GM21529 (cell line): ENCODE results near the gene LAMA2.

Experiments
- ATAC-seq: cut with Tn5 transposase; IDR thresholded peaks from one replicate; pipeline ENCODE4 v1.9.1; 2021; ENCODE audit not compliant: unreplicated experiment

LAMA2 gene, protein sequence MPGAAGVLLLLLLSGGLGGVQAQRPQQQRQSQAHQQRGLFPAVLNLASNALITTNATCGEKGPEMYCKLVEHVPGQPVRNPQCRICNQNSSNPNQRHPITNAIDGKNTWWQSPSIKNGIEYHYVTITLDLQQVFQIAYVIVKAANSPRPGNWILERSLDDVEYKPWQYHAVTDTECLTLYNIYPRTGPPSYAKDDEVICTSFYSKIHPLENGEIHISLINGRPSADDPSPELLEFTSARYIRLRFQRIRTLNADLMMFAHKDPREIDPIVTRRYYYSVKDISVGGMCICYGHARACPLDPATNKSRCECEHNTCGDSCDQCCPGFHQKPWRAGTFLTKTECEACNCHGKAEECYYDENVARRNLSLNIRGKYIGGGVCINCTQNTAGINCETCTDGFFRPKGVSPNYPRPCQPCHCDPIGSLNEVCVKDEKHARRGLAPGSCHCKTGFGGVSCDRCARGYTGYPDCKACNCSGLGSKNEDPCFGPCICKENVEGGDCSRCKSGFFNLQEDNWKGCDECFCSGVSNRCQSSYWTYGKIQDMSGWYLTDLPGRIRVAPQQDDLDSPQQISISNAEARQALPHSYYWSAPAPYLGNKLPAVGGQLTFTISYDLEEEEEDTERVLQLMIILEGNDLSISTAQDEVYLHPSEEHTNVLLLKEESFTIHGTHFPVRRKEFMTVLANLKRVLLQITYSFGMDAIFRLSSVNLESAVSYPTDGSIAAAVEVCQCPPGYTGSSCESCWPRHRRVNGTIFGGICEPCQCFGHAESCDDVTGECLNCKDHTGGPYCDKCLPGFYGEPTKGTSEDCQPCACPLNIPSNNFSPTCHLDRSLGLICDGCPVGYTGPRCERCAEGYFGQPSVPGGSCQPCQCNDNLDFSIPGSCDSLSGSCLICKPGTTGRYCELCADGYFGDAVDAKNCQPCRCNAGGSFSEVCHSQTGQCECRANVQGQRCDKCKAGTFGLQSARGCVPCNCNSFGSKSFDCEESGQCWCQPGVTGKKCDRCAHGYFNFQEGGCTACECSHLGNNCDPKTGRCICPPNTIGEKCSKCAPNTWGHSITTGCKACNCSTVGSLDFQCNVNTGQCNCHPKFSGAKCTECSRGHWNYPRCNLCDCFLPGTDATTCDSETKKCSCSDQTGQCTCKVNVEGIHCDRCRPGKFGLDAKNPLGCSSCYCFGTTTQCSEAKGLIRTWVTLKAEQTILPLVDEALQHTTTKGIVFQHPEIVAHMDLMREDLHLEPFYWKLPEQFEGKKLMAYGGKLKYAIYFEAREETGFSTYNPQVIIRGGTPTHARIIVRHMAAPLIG (N-terminal part only)

DNA sequence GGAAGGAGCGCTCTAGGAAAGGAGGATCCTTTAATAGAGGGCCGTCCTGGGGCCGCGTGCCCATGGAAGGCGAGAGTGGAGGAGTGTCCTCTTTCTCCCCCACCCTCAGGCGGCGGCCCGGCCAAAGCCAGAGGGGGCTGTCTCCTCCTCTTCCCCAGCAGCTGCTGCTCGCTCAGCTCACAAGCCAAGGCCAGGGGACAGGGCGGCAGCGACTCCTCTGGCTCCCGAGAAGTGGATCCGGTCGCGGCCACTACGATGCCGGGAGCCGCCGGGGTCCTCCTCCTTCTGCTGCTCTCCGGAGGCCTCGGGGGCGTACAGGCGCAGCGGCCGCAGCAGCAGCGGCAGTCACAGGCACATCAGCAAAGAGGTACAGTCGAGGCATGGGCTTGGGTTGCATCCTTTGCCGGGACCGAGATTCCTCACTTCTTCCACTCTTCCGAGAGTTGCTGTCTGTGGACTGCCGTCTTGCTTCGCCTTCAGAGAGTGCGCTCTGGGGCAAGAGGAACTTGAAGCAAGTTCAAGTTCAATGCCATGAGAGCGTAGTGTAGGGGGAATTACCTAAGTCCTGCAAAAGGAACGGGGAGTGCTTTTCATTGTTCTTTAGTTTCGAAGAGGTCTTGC, at the start of gene LAMA2:
LAMA2 (plus strand) TSS at position 148 of the 621 bp plus-strand sequence; CDS start at position 256, 108 bp downstream.
- ATAC-seq, result no peak

DNA sequence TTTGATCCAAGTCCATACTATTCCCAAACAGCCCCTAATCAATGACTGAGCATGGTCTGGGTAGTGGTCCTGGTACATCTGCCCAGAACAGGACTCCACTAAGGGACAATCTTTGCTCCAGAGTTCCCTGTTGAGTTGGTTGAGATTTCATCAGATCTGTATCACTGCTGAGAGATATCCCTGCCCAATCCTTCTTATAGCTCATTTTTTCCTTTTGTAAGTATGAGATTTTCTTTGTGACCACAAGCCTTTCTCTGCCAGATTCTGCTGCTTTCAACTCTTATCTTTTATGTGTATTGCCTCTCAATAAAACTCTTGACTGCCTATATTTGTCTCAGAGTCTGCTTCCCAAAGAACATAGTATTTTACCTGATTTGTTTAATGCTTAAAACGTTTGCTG, 46.2 kb upstream of the LAMA2 start:
- ATAC-seq, result no peak

DNA sequence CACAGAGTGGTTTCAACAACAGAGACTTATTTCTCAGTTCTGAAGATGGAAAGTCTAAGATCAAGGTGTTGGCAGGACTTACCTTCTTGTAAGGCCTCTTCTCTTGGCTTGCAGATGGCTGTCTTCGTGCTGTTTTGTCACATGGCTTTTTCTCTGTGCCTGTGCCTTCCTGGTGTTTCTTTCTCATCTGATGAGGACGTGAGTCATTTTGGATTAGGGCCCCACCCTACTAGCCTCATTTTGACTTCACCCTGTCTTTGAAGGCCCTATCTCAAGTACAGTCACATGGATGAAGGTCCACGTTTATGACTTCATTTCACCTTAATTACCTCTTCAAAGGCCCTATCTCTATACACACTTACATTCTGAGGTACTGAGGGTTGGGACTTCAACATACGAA, 41.4 kb upstream of the LAMA2 start:
- ATAC-seq, result no peak

DNA sequence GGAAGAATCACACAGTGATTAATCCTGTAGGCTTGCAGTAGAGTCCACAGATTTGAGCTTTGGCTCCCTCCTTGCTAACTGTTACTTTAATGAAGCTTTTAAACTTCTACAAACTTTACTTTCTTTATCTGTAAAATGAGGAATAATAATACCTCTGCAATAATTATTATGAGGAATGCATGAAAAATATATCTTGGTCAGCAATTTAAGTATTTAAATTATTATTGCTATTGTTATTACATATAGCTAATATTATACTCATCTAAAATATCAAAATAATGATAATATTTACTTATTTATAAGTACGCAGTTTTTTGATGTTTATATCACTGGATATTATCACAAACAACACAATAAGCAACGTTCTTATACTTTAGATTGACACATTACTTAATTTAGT, 38.3 kb upstream of the LAMA2 start:
- no peak for ATAC-seq

DNA sequence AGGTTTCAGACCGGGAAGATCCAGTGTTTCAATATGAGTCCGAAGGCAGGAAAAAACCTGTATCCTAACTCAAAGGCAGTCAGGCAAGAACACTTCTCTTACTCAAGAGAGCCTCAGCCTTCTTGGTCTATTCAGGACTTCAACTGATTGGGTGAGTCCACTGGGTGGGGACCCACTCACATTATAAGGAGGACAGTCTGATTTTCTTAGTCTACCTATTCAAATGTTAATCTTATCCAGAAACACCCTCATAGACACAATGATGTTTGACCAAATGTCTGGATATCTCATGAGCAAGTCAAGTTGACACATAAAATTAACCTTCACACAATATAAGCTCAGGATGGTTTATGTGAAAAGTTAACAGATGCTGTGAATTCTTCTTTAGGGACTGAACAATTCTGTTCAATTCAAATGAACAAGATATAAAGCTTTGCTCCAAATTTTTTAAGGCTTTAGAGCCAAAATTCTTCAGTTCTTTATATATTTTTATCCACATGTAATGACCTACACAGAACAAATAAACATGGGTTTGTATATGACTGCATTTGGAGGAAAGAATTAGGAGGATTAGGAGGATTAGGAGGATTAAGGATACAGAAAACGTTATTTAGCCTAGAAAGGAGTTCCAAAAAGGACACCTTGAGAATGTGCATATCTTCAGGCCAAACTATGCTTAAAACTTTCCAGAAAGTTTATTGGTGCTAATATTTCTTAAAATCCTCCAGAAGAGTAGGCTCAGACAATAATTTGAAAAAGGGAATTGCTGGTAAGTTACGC, 35.3 kb upstream of the LAMA2 start:
- ATAC-seq, result no peak

DNA sequence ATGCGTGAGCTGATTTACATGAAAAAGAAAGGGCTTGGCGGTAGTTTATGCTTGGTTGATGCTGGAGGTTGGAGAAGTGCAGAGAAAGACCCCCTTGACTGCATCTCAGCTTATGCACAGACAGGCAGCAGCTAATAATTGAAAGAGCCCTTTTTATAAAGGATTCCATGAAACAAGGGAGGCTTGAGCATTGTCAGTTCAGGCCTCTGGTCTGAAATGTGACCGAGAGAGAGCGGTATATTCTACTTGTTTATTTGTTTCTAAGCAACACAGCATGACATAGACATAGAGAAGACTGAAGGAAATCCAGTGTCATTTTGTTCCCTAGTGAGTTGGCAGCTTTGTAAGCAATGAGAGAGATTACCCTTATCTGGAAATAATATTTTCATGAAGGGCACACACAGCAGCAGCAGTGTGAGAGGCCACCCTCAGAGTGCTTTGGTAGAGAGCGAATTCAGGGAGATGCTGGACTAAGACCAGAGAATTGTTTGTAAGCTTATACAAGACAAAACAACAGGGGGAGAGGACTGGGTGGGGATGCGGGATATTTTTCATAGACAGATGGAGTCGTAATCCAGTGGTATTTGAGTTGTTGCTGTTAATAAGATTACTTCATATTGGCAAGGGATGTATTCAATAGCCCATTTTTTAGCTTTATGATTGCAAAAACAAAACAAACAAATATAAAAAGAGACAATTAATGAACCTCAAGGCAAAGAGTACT, 34.6 kb upstream of the LAMA2 start:
- ATAC-seq, result no peak

DNA sequence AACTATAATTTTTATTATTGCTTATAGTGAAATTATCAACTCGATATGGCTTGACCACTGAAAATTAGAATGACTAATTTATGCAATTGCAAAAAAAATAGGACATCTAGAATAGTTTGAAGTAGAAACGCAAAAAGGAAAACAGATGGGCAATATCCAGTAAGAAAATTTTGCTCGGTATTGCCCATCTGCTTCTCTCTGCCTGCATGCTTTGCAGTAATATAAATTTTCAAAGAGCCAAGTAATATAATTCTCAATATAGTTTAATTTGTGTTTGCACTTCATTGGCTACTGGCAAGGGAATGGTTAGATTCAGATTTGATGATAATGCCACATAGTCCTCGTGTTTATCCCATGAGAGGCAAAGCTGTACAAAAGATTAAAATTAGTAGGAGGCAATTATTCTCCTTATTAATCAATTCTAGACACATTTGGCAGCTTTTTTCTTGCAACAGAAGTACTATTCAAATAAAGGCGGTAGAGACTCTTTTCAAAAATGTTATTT, 27.3 kb upstream of the LAMA2 start:
- ATAC-seq, result no peak

DNA sequence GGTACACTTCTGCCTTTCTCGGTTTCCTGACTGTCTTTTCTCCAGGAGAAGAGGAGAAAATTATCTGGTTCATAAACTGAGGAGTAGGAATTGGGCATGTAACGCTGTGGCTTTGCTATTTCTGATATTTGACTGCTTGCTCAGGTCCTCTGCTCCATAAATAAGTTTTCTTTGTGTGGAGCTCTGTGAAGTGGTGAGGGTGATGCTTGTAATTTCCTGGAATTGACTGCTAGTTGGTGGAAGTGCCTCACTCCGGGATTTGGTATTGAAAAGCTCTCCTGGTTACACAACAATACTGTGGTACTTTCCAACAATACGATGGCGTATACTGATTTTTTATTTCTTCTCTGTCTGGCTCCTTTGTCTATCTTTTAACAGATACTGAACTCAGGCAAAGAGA, 25.1 kb upstream of the LAMA2 start:
- no peak for ATAC-seq

DNA sequence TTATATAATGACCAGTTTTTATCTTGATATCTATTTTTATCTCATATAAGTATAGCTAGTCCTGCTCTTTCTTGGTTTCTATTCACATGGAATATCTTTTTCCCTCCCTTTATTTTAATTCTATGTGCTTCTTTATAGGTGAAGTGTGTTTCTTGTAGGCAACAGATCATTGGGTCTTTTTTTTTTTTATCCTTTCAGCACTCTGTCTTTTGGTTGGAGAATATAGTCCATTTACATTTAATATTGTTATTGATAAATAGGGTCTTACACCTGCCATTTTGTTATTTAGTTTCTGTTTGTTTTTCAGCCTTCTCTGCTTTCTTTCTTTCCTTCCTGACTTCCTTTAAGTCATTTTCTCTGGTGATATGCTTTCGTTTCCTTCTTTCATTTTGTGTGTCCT, 22.2 kb upstream of the LAMA2 start:
- ATAC-seq, result no peak

DNA sequence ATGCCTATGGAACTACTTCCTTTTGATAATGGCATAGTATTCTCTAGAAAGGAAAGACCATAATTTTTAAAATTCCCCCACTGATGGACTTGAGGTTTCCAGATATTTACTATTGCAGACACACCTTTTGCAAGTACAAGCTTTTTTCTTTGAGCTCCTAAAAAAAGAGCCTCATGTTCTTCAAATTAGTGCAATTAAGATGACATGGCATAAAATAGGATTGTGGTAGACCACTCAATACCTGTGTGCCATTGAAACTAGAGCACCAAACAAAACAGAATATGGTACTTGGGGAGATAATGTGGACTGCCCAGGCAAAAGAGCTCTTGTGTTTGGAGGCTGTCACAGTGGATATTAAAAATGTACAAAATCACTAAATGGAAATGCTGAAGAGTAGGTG, 19.0 kb upstream of the LAMA2 start:
- no peak for ATAC-seq

DNA sequence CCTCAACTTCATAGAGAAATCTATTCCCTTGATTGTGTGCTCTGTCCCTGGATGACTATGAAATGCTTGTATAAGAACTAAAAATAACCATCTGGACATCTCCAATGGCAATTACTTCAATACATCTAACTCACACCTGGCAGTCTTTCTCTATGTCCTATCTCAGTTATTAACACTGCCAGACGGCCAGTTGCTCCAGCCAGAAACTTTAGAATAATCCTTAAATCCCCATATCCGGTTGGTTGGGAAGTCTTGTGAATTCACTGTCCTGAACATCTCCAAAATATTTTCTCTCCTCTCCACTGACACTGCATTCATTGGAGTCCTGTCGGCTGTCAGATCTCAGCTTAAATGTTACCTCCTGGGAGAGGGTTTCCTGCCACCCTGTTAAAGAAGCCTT, 12.2 kb upstream of the LAMA2 start:
- ATAC-seq, result no peak

DNA sequence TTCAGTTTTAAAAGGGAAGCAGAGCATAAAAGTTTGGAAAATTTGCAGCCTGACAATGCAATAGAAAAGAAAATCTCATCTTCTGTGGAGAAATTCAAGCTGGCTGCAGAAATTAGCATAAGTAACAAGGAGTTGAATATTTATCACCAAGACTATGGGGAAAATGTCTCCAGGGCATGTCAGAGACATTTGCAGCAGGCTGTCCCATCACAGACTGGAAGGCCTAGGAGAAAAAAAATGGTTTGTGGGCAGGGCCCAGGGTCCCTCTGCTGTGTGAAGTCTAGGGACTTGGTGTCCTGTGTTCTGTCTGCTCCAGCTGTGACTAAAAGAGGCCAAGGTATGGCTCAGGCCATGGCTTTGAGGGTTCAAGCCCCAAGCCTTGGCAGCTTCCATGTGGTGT, 8.1 kb upstream of the LAMA2 start:
- ATAC-seq, result no peak

DNA sequence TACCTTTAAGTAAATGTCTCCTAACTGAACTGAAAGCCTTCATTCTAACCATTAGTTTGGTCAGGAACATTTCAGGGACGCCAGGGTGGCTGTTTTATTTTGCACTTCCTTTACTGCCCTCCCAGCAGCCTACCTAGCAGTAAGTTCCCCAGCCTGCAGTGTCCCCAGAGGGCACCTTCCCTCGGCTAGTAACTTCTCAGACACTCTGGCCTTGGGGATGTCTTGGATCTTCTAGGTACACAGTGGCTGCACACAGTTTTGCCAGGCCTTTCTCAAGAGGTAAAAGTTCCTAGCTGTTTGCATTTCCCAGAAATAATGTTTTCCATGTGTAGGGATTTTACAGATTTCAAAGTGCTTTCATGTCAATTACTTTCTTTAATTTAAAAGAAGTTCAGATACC, 378 bp upstream of the LAMA2 start:
- ATAC-seq, result no peak

DNA sequence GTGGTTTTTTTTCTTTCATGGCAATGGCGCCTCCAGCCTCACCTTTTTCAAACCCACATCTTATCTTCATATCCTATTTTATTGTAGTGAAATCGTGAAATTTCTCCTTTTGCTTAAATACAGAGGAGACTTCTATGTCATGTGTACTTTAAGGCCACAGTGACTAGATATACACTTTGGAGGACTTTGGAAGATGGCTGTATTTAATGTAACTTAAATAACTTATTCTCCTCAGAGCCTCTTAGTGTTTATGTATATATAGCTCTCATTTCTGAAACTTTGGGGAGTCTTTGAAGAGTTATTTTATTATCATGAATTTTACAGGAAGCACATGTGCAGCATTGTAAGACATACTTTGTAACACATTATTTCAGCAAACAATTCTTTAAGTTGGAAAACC, 968 bp downstream of the LAMA2 start:
- ATAC-seq, result no peak

DNA sequence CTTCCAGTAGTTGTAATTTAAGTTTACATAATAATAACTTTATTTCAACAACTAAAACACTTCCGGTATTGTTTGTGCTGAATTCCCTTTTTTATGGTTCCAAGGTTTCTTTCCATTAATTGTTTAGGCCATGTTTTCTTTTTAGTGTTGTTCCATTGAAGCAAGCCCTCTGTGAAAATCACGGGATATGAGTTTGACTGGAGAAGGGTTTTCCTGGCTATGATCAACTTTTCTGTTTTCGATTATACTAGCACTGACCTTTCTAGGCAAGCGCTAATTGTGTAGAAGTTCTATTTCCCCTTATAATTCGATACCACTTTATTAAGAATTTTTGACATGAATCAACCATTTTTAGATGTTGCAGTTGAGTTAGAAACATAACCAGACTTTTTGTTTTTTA, 2.4 kb downstream of the LAMA2 start:
- no peak for ATAC-seq

DNA sequence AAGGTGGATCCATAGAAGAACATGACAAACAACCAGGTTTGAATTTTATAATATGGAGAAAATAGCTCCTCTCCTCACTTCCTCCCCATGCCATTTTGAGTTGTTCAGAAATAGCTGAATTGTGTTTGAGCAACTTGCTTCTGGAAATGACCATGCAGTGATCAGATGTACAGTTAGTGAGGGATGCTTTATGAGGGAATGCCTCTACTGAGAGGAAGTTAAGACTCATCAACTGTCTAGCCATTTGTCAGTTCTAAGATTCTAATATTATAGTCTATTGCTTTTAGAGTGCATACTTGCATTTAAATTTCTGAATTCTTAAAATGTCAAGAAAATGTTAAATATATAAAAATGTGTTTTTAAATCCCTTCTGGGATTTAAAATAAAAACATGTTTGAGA, 3.8 kb downstream of the LAMA2 start:
- ATAC-seq, result no peak

DNA sequence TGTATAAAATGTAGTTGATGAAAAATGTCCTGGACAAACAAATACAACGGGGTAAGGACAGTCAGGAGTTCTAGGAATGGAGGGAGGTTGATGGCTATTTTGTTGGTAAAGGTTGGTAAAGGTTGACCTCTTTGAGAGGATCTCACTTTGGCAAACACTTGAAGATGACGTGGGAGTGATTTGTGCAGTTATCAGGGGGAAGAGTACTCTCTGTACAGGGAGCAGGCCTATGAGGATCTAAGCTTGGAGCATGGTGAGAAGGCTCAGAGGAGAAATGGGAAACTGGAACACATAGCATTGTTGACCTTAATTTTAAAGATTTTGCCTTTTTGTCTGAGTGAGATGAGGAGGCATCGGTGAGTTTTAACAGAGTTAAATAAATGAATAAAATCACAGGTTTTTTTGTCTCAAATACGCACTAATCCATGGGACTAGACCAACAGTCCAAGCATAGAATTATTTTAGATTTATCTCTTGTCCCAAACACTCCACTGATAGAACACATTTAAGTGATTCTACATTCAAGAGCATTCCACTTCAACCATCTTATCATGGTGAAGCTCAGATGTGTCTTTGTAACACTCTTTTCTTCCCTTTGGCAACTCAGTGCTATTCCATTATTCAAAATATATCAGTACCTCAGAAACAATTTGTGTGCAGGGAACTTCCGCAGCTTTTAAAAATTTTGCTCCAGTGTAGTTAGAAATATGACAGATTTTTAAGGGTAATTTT, 5.7 kb downstream of the LAMA2 start:
- ATAC-seq, result no peak

DNA sequence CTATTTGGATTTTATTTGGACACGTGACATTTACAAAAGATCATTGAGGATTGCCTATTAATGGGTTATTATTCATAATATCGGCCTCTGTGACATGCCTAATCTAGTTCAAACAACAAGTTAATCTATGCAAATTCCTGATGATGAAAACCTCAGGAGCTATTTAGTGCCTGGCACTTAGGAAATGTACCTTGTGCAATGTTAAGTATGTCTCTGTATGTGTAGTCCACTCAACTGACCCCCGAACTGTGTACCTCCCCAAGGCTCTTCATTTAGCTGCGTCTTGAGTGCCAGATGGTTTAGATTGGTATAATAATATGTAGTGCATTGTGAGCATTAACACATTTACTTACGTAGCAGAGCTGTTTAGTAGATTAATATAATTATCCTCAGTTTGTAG, 6.9 kb downstream of the LAMA2 start:
- no peak for ATAC-seq

DNA sequence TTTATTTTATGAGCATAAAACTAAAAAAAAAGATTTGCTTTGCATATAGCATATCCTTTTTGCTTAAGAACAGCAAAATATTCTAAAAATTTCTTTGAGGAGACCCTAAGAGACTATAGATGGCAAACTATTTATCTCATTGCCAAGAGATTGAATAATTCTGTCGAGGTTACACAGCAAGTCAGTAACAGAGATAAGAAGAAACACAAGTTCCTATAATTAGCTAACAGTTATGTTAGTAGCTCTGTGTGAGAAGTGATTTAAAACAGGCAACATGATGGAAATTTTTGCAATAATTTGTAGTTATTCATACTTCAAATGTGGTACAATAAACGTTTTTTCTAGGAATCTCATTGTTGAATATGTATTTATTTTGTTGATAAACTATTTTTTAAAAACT, 9.1 kb downstream of the LAMA2 start:
- no peak for ATAC-seq
